HG02970 (cell line): Measurements from ENCODE around the gene PFDN1.

ENCODE experiments used
- ATAC-seq: cut with Tn5 transposase; IDR thresholded peaks from one replicate; pipeline ENCODE4 v1.9.1; 2021; ENCODE audit warnings: mild to moderate bottlenecking, moderate library complexity, moderate number of reproducible peaks; ENCODE audit not compliant: unreplicated experiment, low FRiP score

The PFDN1 gene

GRCh38 chr5:140262221-140262620, 40.7 kb downstream of the PFDN1 start:
- no peak for ATAC-seq

GRCh38 chr5:140261403-140262171, 41.3 kb downstream of the PFDN1 start:
- ATAC-seq, result no peak

GRCh38 chr5:140260089-140260656, 42.7 kb downstream of the PFDN1 start:
- no peak for ATAC-seq

GRCh38 chr5:140259500-140259899, 43.4 kb downstream of the PFDN1 start:
- ATAC-seq, result no peak

GRCh38 chr5:140258873-140259272, 44.0 kb downstream of the PFDN1 start:
- no peak for ATAC-seq

GRCh38 chr5:140258016-140258415, 44.9 kb downstream of the PFDN1 start:
- no peak for ATAC-seq

- no peak for ATAC-seq
Observed at GRCh38 chr5:140256726-140257125, 46.2 kb downstream of the PFDN1 start.

GRCh38 chr5:140255460-140256157, 47.3 kb downstream of the PFDN1 start:
- no peak for ATAC-seq

- no peak for ATAC-seq
Observed at GRCh38 chr5:140253985-140254384, 48.9 kb downstream of the PFDN1 start.

- ATAC-seq, result no peak
Observed at GRCh38 chr5:140252470-140253126, 50.3 kb downstream of the PFDN1 start.

- ATAC-seq, result no peak
Observed at GRCh38 chr5:140251527-140251973, 51.4 kb downstream of the PFDN1 start.

GRCh38 chr5:140250386-140250785, 52.5 kb downstream of the PFDN1 start:
- no peak for ATAC-seq

- no peak for ATAC-seq
Observed at GRCh38 chr5:140249536-140249935, 53.4 kb downstream of the PFDN1 start.

GRCh38 chr5:140248414-140248813, 54.5 kb downstream of the PFDN1 start:
- no peak for ATAC-seq

GRCh38 chr5:140246378-140247122, 56.4 kb downstream of the PFDN1 start:
- ATAC-seq, result no peak

- ATAC-seq, result no peak
Observed at GRCh38 chr5:140245926-140246325, 57.0 kb downstream of the PFDN1 start.

- no peak for ATAC-seq
Observed at GRCh38 chr5:140245341-140245740, 57.6 kb downstream of the PFDN1 start.

- ATAC-seq, result no peak
Observed at GRCh38 chr5:140244525-140245025, 58.3 kb downstream of the PFDN1 start.

- no peak for ATAC-seq
Observed at GRCh38 chr5:140243706-140244250, 59.1 kb downstream of the PFDN1 start.
